Measurements from ENCODE around the gene PATJ. TPM values are rescaled to one million over a fixed set of nuclear protein-coding genes. Genes with fewer than 3 reads are reported as not detected.

Gene PATJ
- total RNA-seq, 1 experiment from 2014 or later = 48.8 TPM

DNA sequence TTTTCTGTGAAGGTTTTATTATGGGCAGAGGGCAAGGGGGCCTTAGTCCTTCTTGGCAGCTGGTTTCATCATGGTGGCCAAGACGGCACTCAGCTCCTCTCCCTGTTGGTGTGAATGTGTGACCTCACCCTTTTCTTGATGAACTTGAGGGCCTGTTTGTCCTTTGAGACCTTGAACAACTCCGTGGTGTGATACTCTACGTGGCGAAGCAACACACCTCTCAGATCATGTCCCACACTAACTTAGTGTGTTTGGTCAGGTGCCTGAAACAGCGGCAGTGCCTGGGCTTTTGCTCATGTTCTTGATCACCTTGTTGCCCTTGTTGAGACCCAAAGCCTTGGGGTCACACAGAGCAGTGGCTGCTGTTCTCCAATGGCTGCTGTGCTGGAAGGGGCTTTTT, 465.8 kb downstream of the PATJ start (continued):
- TF ChIP-seq SIN3A (IDR thresholded peaks at IDR 0.05; ENCODE audit: low read depth) = no peak

DNA sequence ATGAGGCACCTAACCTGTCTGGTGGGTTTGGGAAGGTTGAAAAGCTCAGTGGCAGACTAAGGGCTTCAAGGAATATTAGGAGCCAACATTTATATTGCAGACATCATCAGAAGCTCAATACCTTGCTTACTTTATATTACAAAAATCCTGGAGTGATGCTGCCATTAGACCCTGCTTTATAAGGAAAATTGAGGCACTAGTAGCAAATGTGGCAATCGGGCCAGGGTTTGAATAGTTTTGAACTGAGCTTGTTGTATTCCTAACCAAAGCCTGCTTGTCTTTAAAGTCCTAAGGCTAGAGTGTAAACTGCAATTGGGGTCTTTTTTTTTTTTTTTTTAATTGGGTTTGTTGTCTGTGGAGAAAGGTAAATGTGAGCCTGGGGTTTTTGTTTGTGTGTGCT, 466.7 kb downstream of the PATJ start:
- H3K4me2 ChIP-seq (ENCODE audit: low read length) = no peak overlapping the region
- H3K9ac ChIP-seq (ENCODE audit: low read length) = no peak overlapping the region
- H3K36me3 ChIP-seq (ENCODE audit: control insufficient read depth in 1 of 2, insufficient read depth in 2 of 2, low read length in 2 of 2) = no peaks in the 10 kb centered on the region
- no peaks in the 10 kb centered on the region for H3K9me2 ChIP-seq (ENCODE audit: insufficient read depth)
- no peaks in the 10 kb centered on the region for H3K79me2 ChIP-seq (ENCODE audit: insufficient read depth, low read length)
- no peaks in the 10 kb centered on the region for H3K27me3 ChIP-seq (ENCODE audit: insufficient read depth, low read length)
- no peak overlapping the region for H3K27ac ChIP-seq (ENCODE audit: low read depth, low read length)
- TF ChIP-seq POLR2A (IDR thresholded peaks at IDR 0.05; ENCODE audit: borderline replicate concordance, extremely low read depth, insufficient read depth, insufficient read length) (no peak), FOSL1 (IDR thresholded peaks at IDR 0.05; ENCODE audit: low read depth) (no peak), POLR2AphosphoS5 (IDR thresholded peaks at IDR 0.05; ENCODE audit: low read depth, low read length) (no peak), TCF7L2 (IDR thresholded peaks at IDR 0.05; ENCODE audit: borderline replicate concordance, extremely low read depth, insufficient read depth, insufficient read length) (no peak), SRF (IDR thresholded peaks at IDR 0.05; ENCODE audit: low read depth) (no peak), YY1 (IDR thresholded peaks at IDR 0.05; ENCODE audit: extremely low read depth, insufficient replicate concordance, low read depth, low read length) (no peak), SIN3A (IDR thresholded peaks at IDR 0.05; ENCODE audit: low read depth) (no peak)
- TF ChIP-seq, protein P1, sequence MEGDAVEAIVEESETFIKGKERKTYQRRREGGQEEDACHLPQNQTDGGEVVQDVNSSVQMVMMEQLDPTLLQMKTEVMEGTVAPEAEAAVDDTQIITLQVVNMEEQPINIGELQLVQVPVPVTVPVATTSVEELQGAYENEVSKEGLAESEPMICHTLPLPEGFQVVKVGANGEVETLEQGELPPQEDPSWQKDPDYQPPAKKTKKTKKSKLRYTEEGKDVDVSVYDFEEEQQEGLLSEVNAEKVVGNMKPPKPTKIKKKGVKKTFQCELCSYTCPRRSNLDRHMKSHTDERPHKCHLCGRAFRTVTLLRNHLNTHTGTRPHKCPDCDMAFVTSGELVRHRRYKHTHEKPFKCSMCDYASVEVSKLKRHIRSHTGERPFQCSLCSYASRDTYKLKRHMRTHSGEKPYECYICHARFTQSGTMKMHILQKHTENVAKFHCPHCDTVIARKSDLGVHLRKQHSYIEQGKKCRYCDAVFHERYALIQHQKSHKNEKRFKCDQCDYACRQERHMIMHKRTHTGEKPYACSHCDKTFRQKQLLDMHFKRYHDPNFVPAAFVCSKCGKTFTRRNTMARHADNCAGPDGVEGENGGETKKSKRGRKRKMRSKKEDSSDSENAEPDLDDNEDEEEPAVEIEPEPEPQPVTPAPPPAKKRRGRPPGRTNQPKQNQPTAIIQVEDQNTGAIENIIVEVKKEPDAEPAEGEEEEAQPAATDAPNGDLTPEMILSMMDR (IDR thresholded peaks at IDR 0.05 in 2 of 3, conservative IDR thresholded peaks at IDR 0.05 in 1 of 3; ENCODE audit: borderline replicate concordance in 1 of 3, insufficient read depth in 1 of 3, low read depth in 2 of 3, low read length in 2 of 3) = no peak
- TF ChIP-seq, protein P2, sequence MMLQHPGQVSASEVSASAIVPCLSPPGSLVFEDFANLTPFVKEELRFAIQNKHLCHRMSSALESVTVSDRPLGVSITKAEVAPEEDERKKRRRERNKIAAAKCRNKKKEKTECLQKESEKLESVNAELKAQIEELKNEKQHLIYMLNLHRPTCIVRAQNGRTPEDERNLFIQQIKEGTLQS (IDR thresholded peaks at IDR 0.05) = no peak
- H4K20me1 ChIP-seq (ENCODE audit: insufficient read depth) = no peaks in the 10 kb centered on the region
- DNase-seq (ENCODE audit: low read depth, low spot score) = no peak
- no peak overlapping the region for H2AFZ ChIP-seq (ENCODE audit: low read depth, low read length, poor library complexity, severe bottlenecking)
- ChIA-PET RAD21 (ENCODE audit: low non-redundant PET in 1 of 2, low total read pairs in 2 of 2, uncharacterized antibody in 2 of 2, unreplicated experiment in 2 of 2) (no interaction called here), CTCF (no interaction called here), POLR2A (no interaction called here)
- no TSS peak for BruUV-seq (replicated peaks)
- no peak for ATAC-seq
- intact Hi-C loops (cut with micrococcal nuclease) = no loop called here
- H3K4me1 ChIP-seq (ENCODE audit: control insufficient read depth in 1 of 2, insufficient read depth in 2 of 2, low read length in 2 of 2) = peaks cover 0 to 6% of the 10 kb centered on the region in 2 experiments; a peak in 2 of 4 replicates
- no peak overlapping the region for H3K4me3 ChIP-seq (replicated peaks in 1 of 2; ENCODE audit: low read depth in 1 of 2, low read length in 2 of 2)
- H3K9me3 ChIP-seq (ENCODE audit: control insufficient read depth in 1 of 2, insufficient read depth in 1 of 2, low read depth in 1 of 2, low read length in 2 of 2) = peaks cover 4 to 16% of the 10 kb centered on the region in 2 experiments; a peak in 3 of 4 replicates
